GM20000 (cell line): ENCODE data around the gene PIP4P1.

Experiments
- DNase-seq: peaks from one replicate; pipeline ENCODE4 v3.0.0; 2012; ENCODE audit warnings: low spot score
- CTCF ChIP-seq: IDR thresholded peaks from 2 replicates; pipeline ENCODE4 v1.5.1; 2012; ENCODE audit warnings: mild to moderate bottlenecking, control low read depth; ENCODE audit errors: extremely low read depth, missing control alignments

The PIP4P1 gene

GRCh38 chr14:20498622-20499021, 37.4 kb upstream of the PIP4P1 start:
- no peak for TF ChIP-seq CTCF
- DNase-seq, result no peak

- DNase-seq, result no peak
- TF ChIP-seq CTCF, result no peak
Observed at GRCh38 chr14:20494935-20495766, 33.9 kb upstream of the PIP4P1 start.

- no peak for TF ChIP-seq CTCF
- no peak for DNase-seq
Observed at GRCh38 chr14:20493634-20494033, 32.4 kb upstream of the PIP4P1 start.

GRCh38 chr14:20492486-20492885, 31.3 kb upstream of the PIP4P1 start:
- TF ChIP-seq CTCF, result no peak
- no peak for DNase-seq

- TF ChIP-seq CTCF, result no peak
- no peak for DNase-seq
Observed at GRCh38 chr14:20490563-20490962, 29.3 kb upstream of the PIP4P1 start.

- DNase-seq, result peak; percentile 36
Observed at GRCh38 chr14:20489093-20489994, 28.1 kb upstream of the PIP4P1 start.

More at GRCh38 chr14:20489093-20489994, 28.1 kb upstream of the PIP4P1 start:
- TF ChIP-seq CTCF, result no peak
